ENCODE measurements around the gene CCDC40. TPM values are rescaled to one million over a fixed set of nuclear protein-coding genes. Genes with fewer than 3 reads are reported as not detected.
A peak's percentile ranks its signal among the peaks of the same experiment; 100 is the strongest.

Gene CCDC40
- total and polyA plus RNA-seq, 2 of the 13 experiments (the other 11 are each of a cell fraction or from before 2014, with no cell fraction given), result 4.1 to 5.5 TPM

DNA sequence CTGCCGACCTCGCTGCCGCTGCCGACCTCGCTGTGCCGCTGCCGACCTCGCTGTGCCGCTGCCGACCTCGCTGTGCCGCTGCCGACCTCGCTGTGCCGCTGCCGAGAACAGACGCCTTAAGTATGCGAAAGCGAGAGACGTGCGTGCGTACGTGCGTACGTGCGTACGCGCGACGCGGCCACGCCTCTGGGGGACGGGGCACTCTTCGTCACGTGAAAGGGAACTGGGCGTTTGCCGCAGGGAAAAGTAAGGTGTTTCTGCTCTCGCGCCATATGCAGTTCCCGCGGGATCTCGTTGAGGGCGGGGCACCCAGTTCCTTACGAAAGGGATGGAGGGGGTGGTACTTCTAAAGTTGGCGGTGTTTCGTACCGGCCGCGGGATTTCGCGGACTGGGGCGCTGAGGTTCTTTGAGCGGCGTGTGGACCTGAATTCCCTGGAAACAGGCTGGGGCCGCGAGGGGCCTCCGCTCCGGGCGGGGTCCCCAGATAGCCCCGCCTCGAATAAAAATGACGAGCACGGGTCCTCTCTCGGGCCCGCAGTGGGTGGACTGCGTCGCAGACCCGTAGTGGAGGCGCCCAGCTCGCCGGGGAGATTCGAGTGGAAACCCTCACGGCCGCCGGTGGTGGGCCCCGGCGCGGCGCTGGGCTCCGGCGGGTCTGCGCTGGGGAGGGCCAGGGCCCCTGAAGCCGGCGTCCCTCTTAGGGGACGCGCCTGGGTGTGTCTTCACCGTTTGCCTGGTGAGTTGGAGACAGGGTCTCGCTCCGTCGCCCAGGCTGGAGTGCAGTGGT is 110.8 kb downstream of the CCDC40 start, which contains the start of gene EIF4A3 (continued):
- TF ChIP-seq ZBTB21 (CRISPR knock-in tag; IDR thresholded peaks at IDR 0.05), result no peak
- peak; percentile 88 for TF ChIP-seq MEF2D (CRISPR knock-in tag; IDR thresholded peaks at IDR 0.05)
- peak; percentile 99; the same call in 1 of the 2 replicates for TF ChIP-seq ZNF431 (CRISPR knock-in tag; IDR thresholded peaks at IDR 0.05; ENCODE audit: borderline replicate concordance, low read depth)
- TF ChIP-seq ZNF83 (CRISPR knock-in tag; IDR thresholded peaks at IDR 0.05; ENCODE audit: borderline replicate concordance), result no peak; the same call in 1 of the 2 replicates
- TF ChIP-seq, protein P1, sequence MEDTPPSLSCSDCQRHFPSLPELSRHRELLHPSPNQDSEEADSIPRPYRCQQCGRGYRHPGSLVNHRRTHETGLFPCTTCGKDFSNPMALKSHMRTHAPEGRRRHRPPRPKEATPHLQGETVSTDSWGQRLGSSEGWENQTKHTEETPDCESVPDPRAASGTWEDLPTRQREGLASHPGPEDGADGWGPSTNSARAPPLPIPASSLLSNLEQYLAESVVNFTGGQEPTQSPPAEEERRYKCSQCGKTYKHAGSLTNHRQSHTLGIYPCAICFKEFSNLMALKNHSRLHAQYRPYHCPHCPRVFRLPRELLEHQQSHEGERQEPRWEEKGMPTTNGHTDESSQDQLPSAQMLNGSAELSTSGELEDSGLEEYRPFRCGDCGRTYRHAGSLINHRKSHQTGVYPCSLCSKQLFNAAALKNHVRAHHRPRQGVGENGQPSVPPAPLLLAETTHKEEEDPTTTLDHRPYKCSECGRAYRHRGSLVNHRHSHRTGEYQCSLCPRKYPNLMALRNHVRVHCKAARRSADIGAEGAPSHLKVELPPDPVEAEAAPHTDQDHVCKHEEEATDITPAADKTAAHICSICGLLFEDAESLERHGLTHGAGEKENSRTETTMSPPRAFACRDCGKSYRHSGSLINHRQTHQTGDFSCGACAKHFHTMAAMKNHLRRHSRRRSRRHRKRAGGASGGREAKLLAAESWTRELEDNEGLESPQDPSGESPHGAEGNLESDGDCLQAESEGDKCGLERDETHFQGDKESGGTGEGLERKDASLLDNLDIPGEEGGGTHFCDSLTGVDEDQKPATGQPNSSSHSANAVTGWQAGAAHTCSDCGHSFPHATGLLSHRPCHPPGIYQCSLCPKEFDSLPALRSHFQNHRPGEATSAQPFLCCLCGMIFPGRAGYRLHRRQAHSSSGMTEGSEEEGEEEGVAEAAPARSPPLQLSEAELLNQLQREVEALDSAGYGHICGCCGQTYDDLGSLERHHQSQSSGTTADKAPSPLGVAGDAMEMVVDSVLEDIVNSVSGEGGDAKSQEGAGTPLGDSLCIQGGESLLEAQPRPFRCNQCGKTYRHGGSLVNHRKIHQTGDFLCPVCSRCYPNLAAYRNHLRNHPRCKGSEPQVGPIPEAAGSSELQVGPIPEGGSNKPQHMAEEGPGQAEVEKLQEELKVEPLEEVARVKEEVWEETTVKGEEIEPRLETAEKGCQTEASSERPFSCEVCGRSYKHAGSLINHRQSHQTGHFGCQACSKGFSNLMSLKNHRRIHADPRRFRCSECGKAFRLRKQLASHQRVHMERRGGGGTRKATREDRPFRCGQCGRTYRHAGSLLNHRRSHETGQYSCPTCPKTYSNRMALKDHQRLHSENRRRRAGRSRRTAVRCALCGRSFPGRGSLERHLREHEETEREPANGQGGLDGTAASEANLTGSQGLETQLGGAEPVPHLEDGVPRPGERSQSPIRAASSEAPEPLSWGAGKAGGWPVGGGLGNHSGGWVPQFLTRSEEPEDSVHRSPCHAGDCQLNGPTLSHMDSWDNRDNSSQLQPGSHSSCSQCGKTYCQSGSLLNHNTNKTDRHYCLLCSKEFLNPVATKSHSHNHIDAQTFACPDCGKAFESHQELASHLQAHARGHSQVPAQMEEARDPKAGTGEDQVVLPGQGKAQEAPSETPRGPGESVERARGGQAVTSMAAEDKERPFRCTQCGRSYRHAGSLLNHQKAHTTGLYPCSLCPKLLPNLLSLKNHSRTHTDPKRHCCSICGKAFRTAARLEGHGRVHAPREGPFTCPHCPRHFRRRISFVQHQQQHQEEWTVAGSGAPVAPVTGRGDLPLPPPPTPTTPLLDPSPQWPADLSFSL (CRISPR knock-in tag; IDR thresholded peaks at IDR 0.05), result no peak
- TF ChIP-seq, protein P2, sequence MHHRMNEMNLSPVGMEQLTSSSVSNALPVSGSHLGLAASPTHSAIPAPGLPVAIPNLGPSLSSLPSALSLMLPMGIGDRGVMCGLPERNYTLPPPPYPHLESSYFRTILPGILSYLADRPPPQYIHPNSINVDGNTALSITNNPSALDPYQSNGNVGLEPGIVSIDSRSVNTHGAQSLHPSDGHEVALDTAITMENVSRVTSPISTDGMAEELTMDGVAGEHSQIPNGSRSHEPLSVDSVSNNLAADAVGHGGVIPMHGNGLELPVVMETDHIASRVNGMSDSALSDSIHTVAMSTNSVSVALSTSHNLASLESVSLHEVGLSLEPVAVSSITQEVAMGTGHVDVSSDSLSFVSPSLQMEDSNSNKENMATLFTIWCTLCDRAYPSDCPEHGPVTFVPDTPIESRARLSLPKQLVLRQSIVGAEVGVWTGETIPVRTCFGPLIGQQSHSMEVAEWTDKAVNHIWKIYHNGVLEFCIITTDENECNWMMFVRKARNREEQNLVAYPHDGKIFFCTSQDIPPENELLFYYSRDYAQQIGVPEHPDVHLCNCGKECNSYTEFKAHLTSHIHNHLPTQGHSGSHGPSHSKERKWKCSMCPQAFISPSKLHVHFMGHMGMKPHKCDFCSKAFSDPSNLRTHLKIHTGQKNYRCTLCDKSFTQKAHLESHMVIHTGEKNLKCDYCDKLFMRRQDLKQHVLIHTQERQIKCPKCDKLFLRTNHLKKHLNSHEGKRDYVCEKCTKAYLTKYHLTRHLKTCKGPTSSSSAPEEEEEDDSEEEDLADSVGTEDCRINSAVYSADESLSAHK (CRISPR knock-in tag; IDR thresholded peaks at IDR 0.05; ENCODE audit: borderline replicate concordance), result 0 out of 2 replicates have a peak, but pooled peaks have one; percentile 61
- TF ChIP-seq SIX1 (CRISPR knock-in tag; IDR thresholded peaks at IDR 0.05; ENCODE audit: borderline replicate concordance), result no peak; the same call in 1 of the 2 replicates
- TF ChIP-seq, protein P3, sequence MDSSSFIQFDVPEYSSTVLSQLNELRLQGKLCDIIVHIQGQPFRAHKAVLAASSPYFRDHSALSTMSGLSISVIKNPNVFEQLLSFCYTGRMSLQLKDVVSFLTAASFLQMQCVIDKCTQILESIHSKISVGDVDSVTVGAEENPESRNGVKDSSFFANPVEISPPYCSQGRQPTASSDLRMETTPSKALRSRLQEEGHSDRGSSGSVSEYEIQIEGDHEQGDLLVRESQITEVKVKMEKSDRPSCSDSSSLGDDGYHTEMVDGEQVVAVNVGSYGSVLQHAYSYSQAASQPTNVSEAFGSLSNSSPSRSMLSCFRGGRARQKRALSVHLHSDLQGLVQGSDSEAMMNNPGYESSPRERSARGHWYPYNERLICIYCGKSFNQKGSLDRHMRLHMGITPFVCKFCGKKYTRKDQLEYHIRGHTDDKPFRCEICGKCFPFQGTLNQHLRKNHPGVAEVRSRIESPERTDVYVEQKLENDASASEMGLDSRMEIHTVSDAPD (CRISPR knock-in tag; IDR thresholded peaks at IDR 0.05), result 0 out of 2 replicates have a peak, but pooled peaks have one; percentile 67
- TF ChIP-seq AGO1 (IDR thresholded peaks at IDR 0.05; ENCODE audit: low read depth, low read length, poor library complexity, severe bottlenecking), result no peak
